Calu3 (cell line): Measurements from ENCODE around the gene TDRD9. TPM values are rescaled to one million over a fixed set of nuclear protein-coding genes. Genes with fewer than 3 reads are reported as not detected.

Experiments
- BruUV-seq: library from RNA; stranded (reverse); fragments of 400-500 nt; replicated peaks from 2 replicates; lab custom pipeline; 2021; lab: Mats Ljungman, UMichigan
- CTCF ChIA-PET: fragments of 300-600 bp; sonication (Branson Sonifier 250); formaldehyde crosslinking; loops from one replicate; lab custom pipeline; 2022; ENCODE audit warnings: antibody characterized with exemption; lab: Charles Lee
- DNase-seq: peaks from one replicate; pipeline ENCODE4 v3.0.0; 2022
- H3K27ac Mint-ChIP-seq: one replicate; pipeline ENCODE4 v1.8.0; 2022; ENCODE audit warnings: mixed read lengths; ENCODE audit not compliant: unreplicated experiment
- H3K27me3 Mint-ChIP-seq: one replicate; pipeline ENCODE4 v1.8.0; 2022; ENCODE audit warnings: mixed read lengths; ENCODE audit not compliant: unreplicated experiment
- H3K36me3 Mint-ChIP-seq: one replicate; pipeline ENCODE4 v1.8.0; 2022; ENCODE audit warnings: mild to moderate bottlenecking, moderate library complexity, mixed read lengths; ENCODE audit not compliant: insufficient read depth, unreplicated experiment
- H3K4me1 Mint-ChIP-seq: one replicate; pipeline ENCODE4 v1.8.0; 2022; ENCODE audit warnings: mild to moderate bottlenecking, low read depth, mixed read lengths; ENCODE audit not compliant: unreplicated experiment
- H3K4me3 Mint-ChIP-seq: one replicate; pipeline ENCODE4 v1.8.0; 2022; ENCODE audit warnings: mild to moderate bottlenecking, low read depth, moderate library complexity, mixed read lengths; ENCODE audit not compliant: unreplicated experiment
- H3K9me3 Mint-ChIP-seq: one replicate; pipeline ENCODE4 v1.8.0; 2022; ENCODE audit warnings: low read depth, mixed read lengths; ENCODE audit not compliant: unreplicated experiment
- CTCF ChIP-seq: fragments of 200-600 bp; IDR thresholded peaks from one replicate; pipeline ENCODE4 v1.8.0; 2022; ENCODE audit warnings: antibody characterized with exemption; ENCODE audit not compliant: unreplicated experiment
- intact Hi-C: fragments of 100-400 bp; cut with micrococcal nuclease; formaldehyde crosslinking; loops from one replicate; pipeline ENCODE4 v1.10.0; 2022; ENCODE audit not compliant: unreplicated experiment
- total RNA-seq: library from RNA; stranded (reverse); gene quantifications from 2 replicates; pipeline ENCODE4 v1.2.3, GENCODE V29; 2022

The TDRD9 gene
- total RNA-seq, 1 experiment from 2014 or later = not detected

DNA sequence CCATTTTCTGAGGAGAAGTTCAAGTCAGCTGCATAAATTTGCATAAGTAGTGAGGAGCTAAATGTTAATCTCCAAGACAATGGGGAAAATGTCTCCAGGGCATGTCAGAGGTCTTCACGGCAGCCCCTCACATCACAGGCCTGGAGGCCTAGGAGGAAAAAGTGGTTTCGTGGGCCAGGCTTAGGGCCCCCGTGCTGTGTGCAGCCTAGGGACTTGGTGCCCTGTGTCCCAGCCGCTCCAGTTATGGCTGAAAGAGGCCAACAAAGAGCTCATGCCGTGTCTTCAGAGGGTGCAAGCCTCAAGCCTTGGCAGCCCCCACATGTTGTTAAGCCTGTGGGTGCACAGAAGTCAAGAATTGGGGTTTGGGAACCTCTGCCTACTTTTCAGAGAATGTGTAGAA lies 55.9 kb downstream of the TDRD9 start:
- Mint-ChIP-seq H3K9me3 (peaks cover 6% of the 10 kb centered on the region), H3K4me1 (peaks cover 7% of the 10 kb centered on the region), H3K27me3 (peaks cover 49% of the 10 kb centered on the region), H3K27ac (no peak overlapping the region), H3K4me3 (no peak overlapping the region), H3K36me3 (no peaks in the 10 kb centered on the region)
- intact Hi-C loops = loop anchor here (5.0 kb wide), 1 partner anchor 42 kb away; the partner anchor contains the start of gene RD3L
- no peak for DNase-seq
- BruUV-seq = no TSS peak
- TF ChIP-seq CTCF = no peak
- CTCF ChIA-PET = no interaction called here

- peaks cover 7% of the 10 kb centered on the region for H3K4me1 Mint-ChIP-seq
- H3K4me3 Mint-ChIP-seq = no peak overlapping the region
- no peak for DNase-seq
- no peak for TF ChIP-seq CTCF
- no TSS peak for BruUV-seq
- peaks cover 3% of the 10 kb centered on the region for H3K9me3 Mint-ChIP-seq
- H3K27me3 Mint-ChIP-seq = peaks cover 40% of the 10 kb centered on the region
- intact Hi-C loops = no loop called here
- no peak overlapping the region for H3K27ac Mint-ChIP-seq
- H3K36me3 Mint-ChIP-seq = no peaks in the 10 kb centered on the region
- CTCF ChIA-PET = no interaction called here
These were observed 60.8 kb downstream of the TDRD9 start for GRCh38 chr14:103989034-103989433.

DNA sequence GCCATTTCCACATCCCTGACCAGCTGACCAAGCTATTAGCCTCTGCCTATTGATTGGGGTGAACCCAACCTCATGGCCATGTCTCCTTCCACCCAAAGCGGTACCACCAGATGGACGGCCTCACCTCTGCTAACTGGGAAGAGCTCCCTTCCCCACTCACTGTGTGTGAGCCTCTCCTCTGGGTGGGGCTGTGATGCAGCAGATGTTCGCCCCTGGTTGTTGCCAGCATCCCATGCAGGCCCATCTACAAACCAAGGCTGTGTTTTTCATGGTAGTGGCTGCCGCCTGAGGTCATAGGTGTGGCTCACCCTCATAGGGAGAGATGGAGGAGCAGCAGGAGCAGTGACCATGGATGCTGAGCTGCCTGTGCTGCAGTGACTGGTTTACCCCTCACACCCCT lies 61.7 kb downstream of the TDRD9 start:
- H3K27ac Mint-ChIP-seq = no peak overlapping the region
- no peak overlapping the region for H3K4me3 Mint-ChIP-seq
- no TSS peak for BruUV-seq
- peaks cover 3% of the 10 kb centered on the region for H3K9me3 Mint-ChIP-seq
- TF ChIP-seq CTCF = no peak
- CTCF ChIA-PET = no interaction called here
- H3K4me1 Mint-ChIP-seq = peaks cover 7% of the 10 kb centered on the region
- no peak for DNase-seq
- H3K36me3 Mint-ChIP-seq = no peaks in the 10 kb centered on the region
- intact Hi-C loops = no loop called here
- H3K27me3 Mint-ChIP-seq = peaks cover 31% of the 10 kb centered on the region

- TF ChIP-seq CTCF = no peak
- Mint-ChIP-seq H3K27me3 (no peaks in the 10 kb centered on the region), H3K9me3 (no peaks in the 10 kb centered on the region), H3K4me3 (no peak overlapping the region), H3K27ac (no peak overlapping the region), H3K36me3 (no peaks in the 10 kb centered on the region), H3K4me1 (peaks cover 7% of the 10 kb centered on the region)
- no TSS peak for BruUV-seq
- CTCF ChIA-PET = interaction anchor here (0.5 to 1.5 kb wide), 4 partner anchors 9 to 1062 kb away, joined by 3 to 4 read pairs (median 3); no protein-coding TSS in a partner anchor
- peak; percentile 20 for DNase-seq
- intact Hi-C loops = no loop called here
These were observed 66.4 kb downstream of the TDRD9 start for GRCh38 chr14:103994535-103995184.
